NB4 (cell line): ENCODE results near the gene MRPL2.

ENCODE experiments used
- DNase-seq: peaks from one replicate; pipeline ENCODE4 v3.0.0; 2010; ENCODE audit warnings: low read depth
- H3K4me3 ChIP-seq: one replicate; pipeline ENCODE4 v1.5.1; 2011; ENCODE audit warnings: mild to moderate bottlenecking, low read depth, low read length, moderate library complexity
- MYC ChIP-seq: IDR thresholded peaks from 2 replicates; pipeline ENCODE4 v1.6.1; 2011; ENCODE audit warnings: low read depth, low read length
- POLR2A ChIP-seq: IDR thresholded peaks from 2 replicates; pipeline ENCODE4 v1.6.1; 2011; ENCODE audit warnings: mild to moderate bottlenecking; ENCODE audit not compliant: insufficient read length; ENCODE audit errors: extremely low read depth
- TF ChIP-seq, protein P1 (sequence below): IDR thresholded peaks from one replicate; pipeline ENCODE4 v1.5.1; 2012; ENCODE audit warnings: low read depth, low read length
- TF ChIP-seq, protein P2 (sequence below): IDR thresholded peaks from 2 replicates; pipeline ENCODE4 v1.6.1; 2011; ENCODE audit warnings: low read depth, low read length

Gene MRPL2

GRCh38 chr6:43038727-43039126 lies 20.5 kb downstream of the MRPL2 start:
- no peak for DNase-seq
- TF ChIP-seq, protein P1, sequence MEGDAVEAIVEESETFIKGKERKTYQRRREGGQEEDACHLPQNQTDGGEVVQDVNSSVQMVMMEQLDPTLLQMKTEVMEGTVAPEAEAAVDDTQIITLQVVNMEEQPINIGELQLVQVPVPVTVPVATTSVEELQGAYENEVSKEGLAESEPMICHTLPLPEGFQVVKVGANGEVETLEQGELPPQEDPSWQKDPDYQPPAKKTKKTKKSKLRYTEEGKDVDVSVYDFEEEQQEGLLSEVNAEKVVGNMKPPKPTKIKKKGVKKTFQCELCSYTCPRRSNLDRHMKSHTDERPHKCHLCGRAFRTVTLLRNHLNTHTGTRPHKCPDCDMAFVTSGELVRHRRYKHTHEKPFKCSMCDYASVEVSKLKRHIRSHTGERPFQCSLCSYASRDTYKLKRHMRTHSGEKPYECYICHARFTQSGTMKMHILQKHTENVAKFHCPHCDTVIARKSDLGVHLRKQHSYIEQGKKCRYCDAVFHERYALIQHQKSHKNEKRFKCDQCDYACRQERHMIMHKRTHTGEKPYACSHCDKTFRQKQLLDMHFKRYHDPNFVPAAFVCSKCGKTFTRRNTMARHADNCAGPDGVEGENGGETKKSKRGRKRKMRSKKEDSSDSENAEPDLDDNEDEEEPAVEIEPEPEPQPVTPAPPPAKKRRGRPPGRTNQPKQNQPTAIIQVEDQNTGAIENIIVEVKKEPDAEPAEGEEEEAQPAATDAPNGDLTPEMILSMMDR: no peak
- TF ChIP-seq POLR2A: no peak
- TF ChIP-seq, protein P2, sequence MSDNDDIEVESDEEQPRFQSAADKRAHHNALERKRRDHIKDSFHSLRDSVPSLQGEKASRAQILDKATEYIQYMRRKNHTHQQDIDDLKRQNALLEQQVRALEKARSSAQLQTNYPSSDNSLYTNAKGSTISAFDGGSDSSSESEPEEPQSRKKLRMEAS: no peak
- no peak for TF ChIP-seq MYC
- no peak overlapping the region for H3K4me3 ChIP-seq

DNA sequence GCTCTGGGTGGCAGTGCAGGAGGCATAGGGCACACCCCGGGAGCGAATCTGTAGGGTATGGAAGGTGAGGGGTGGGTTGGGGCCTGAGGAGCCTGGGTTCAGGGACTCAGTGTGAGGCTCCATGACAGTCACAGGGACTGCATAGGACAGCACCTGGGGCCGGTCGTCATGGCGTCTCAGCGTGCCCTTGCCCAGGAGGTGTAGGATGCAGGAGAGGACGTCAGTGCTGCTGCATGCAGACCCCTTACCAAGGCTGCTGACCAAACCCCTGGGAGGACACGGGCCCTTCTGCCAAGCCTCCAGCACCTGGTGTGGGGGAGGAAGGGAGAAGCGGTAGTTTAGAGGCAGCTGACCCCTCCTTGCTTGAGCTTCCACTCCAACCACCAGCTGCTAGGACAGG lies 21.5 kb downstream of the MRPL2 start:
- no peak overlapping the region for H3K4me3 ChIP-seq
- DNase-seq: no peak
- TF ChIP-seq, protein P1: no peak
- TF ChIP-seq, protein P2: no peak
- TF ChIP-seq MYC (no peak), POLR2A (no peak)

- DNase-seq: no peak
- no peak overlapping the region for H3K4me3 ChIP-seq
- TF ChIP-seq MYC (no peak), POLR2A (no peak)
- TF ChIP-seq, protein P1: no peak
- TF ChIP-seq, protein P2: no peak
These were observed 22.0 kb downstream of the MRPL2 start for GRCh38 chr6:43037197-43037596.

GRCh38 chr6:43036712-43037111 lies 22.5 kb downstream of the MRPL2 start:
- H3K4me3 ChIP-seq: no peak overlapping the region
- no peak for TF ChIP-seq POLR2A
- TF ChIP-seq, protein P2: no peak
- TF ChIP-seq, protein P1: no peak
- no peak for TF ChIP-seq MYC
- DNase-seq: no peak

DNA sequence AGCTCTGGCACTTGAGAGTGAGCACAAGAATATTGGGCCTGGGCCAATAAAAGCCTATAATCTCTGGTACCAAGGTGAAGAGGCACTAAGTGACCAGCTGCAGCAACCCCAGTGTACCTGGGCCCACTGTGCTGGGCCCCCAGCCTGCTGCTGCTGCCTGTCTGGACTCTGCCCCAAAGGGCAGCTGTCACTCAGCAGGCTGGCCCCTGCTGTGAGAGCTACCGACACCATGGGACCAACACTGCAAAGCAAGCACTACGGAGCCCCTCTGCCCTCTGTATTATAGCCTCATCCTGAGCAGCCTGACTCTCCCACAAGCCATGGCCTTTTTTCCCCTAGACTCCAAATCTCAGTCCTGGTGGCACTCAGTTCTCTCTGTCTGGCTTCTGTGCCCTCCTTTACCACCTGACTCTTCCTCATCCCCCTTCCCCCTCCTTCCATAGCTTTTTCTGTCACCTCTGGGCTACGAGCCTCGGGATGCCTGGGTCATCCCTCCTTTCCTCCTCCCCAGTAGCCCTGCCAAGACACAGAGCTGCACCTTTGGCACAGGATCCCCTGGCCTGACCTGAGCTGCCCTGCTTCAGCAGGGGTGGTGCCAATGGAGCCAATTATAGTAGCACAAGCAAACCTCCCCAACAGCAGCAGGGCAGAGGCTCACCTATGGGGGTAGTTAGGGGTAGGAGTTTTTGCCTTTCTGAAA lies 23.6 kb downstream of the MRPL2 start:
- TF ChIP-seq, protein P1: no peak
- TF ChIP-seq, protein P2: no peak
- no peak for TF ChIP-seq MYC
- no peak for TF ChIP-seq POLR2A
- no peak for DNase-seq
- no peak overlapping the region for H3K4me3 ChIP-seq
